Spleen (tissue), 7 donors: ENCODE data around the gene RYR2.
A peak's percentile ranks its signal among the peaks of the same experiment; 100 is the strongest.

Experiments
- CTCF ChIP-seq, 11 experiments: fragments of 200-600 bp in 7 of 11; fragments of 450-650 bp in 4 of 11; sonication (generic) in 4 of 11; IDR thresholded peaks in 8 of 11; conservative IDR thresholded peaks in 3 of 11; 1 replicate in 7 of 11; 2 replicates in 4 of 11; pipeline versions ENCODE4 v1.4.0 to v1.8.0; 2016 to 2021; ENCODE audit warnings: antibody characterized with exemption in 11 of 11, inconsistent platforms in 4 of 11, mild to moderate bottlenecking in 1 of 11
- POLR2A ChIP-seq, 3 donors: fragments of 450-650 bp; IDR thresholded peaks; one replicate each; pipeline ENCODE4 v1.5.1; 2017; ENCODE audit warnings: antibody characterized with exemption in 3 of 3, mild to moderate bottlenecking in 1 of 3
- donor health status: DM: no; HTN: no; CAD: no; lungs with moderate emphysema.
- donor health status: DM: no; HTN: no; CAD: no.
- donor health status: DM: no; HTN: no; CAD: no.

- TF ChIP-seq CTCF (IDR thresholded peaks at IDR 0.05 in 8 of 11, conservative IDR thresholded peaks at IDR 0.05 in 3 of 11) (peak in 7 of 11 experiments; percentile 8 to 35 (median 22)), POLR2A (IDR thresholded peaks at IDR 0.05) (no peak)
These were observed 83.0 kb downstream of the RYR2 start for GRCh38 chr1:237124856-237125462.
